Memory B cell (primary cell): Measurements from ENCODE around the gene CCDC190.

Experiments used
- ATAC-seq: fragments of 150-1000 bp; cut with Tn5 transposase; 2 replicates; pipeline ENCODE4 v1.10.0; 2021; ENCODE audit warnings: low read depth, mild to moderate bottlenecking, moderate library complexity
- DNase-seq, 2 donors: peaks; one replicate each; pipeline ENCODE4 v3.0.0; 2022; ENCODE audit warnings: low spot score in 2 of 2
- H3K27ac Mint-ChIP-seq: one replicate; pipeline ENCODE4 v1.8.0; 2022; ENCODE audit warnings: mild to moderate bottlenecking, moderate library complexity, mixed read lengths
- H3K27me3 Mint-ChIP-seq: one replicate; pipeline ENCODE4 v1.8.0; 2022; ENCODE audit warnings: mixed read lengths
- H3K36me3 Mint-ChIP-seq: one replicate; pipeline ENCODE4 v1.8.0; 2022; ENCODE audit warnings: mild to moderate bottlenecking, mixed read lengths
- H3K4me1 Mint-ChIP-seq: one replicate; pipeline ENCODE4 v1.8.0; 2022; ENCODE audit warnings: mixed read lengths
- H3K4me3 Mint-ChIP-seq: one replicate; pipeline ENCODE4 v1.8.0; 2022; ENCODE audit warnings: mild to moderate bottlenecking, moderate library complexity, mixed read lengths
- H3K9me3 Mint-ChIP-seq: one replicate; pipeline ENCODE4 v1.8.0; 2022; ENCODE audit warnings: mixed read lengths

Gene CCDC190, protein sequence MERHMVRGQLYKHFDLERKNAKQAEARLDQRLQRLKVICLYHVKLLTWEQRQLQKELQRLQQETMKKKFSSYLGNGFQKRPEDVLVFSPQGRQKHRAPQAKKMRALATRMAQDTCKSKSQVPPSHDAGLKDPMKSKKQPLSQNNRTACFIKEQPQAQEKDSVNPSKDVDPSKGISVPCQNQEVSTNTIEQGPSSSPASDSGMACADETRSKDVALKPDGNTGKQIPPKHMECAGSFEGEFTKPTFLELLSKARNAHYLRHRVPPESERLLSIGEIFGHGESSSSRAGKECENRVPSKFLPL

GRCh38 chr1:162861101-162861500 is at the start of gene CCDC190:
TSS of gene CCDC190 (minus strand) at chr1:162861175. CDS start at chr1:162859646, 1,529 bp downstream.
- no peak within 1 kb of the TSS for H3K27ac Mint-ChIP-seq
- H3K4me1 Mint-ChIP-seq: no peaks in the 10 kb centered on the region
- no peaks in the 10 kb centered on the region for H3K9me3 Mint-ChIP-seq
- no peaks in the 10 kb centered on the region for H3K36me3 Mint-ChIP-seq
- H3K27me3 Mint-ChIP-seq: peaks cover 4% of the 10 kb centered on the region
- H3K4me3 Mint-ChIP-seq: no peak within 1 kb of the TSS
- no peak for ATAC-seq
- no peak for DNase-seq

GRCh38 chr1:162910161-162910560 is 49.2 kb upstream of the CCDC190 start:
- H3K4me3 Mint-ChIP-seq: no peak overlapping the region
- H3K27ac Mint-ChIP-seq: no peak overlapping the region
- H3K27me3 Mint-ChIP-seq: no peaks in the 10 kb centered on the region
- H3K4me1 Mint-ChIP-seq: no peaks in the 10 kb centered on the region
- H3K9me3 Mint-ChIP-seq: peaks cover 3% of the 10 kb centered on the region
- ATAC-seq: no peak
- no peaks in the 10 kb centered on the region for H3K36me3 Mint-ChIP-seq
- DNase-seq: no peak

DNA sequence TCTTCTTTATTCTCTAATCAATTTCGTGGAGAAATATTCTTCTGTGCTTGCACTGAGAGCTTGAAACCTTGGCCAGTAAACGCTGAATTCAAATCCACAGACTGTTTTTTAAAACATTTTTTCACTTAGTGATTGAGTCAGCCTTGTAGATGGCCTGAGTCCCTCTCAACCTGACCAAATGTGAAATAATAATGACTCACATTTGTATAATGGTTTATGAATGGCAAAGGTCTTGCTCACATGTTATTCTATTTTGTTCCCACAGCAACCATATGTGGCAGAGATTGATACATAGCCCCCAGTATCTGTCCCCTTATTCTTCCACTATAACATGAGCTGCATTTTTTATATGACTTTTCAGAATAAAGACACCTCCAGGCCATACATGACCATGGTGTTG is 47.8 kb upstream of the CCDC190 start:
- Mint-ChIP-seq H3K27ac (no peak overlapping the region), H3K4me1 (no peaks in the 10 kb centered on the region), H3K4me3 (no peak overlapping the region), H3K27me3 (no peaks in the 10 kb centered on the region), H3K36me3 (no peaks in the 10 kb centered on the region), H3K9me3 (peaks cover 3% of the 10 kb centered on the region)
- no peak for DNase-seq
- no peak for ATAC-seq

DNA sequence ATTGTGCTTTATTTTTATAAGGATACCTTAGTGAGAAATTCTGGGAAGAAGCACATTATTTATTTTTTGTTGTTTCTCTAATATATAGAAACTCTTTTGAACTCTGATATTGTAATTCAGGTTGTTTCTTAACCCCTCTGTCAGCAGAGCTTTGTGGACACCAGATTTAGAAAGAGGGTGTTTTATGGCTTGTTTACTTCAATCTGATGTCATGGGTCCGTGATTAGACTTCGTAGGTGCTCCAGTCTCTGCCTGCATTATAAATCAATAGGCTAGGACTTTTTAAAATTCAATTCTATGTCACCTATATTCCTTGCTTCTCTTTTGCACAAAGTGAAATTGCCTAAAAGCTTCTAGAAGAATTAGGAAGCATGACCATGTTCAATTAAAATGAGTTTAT is 47.3 kb upstream of the CCDC190 start:
- H3K27me3 Mint-ChIP-seq: no peaks in the 10 kb centered on the region
- no peak for ATAC-seq
- H3K4me3 Mint-ChIP-seq: no peak overlapping the region
- H3K9me3 Mint-ChIP-seq: peaks cover 3% of the 10 kb centered on the region
- no peak overlapping the region for H3K27ac Mint-ChIP-seq
- no peaks in the 10 kb centered on the region for H3K4me1 Mint-ChIP-seq
- H3K36me3 Mint-ChIP-seq: no peaks in the 10 kb centered on the region
- no peak for DNase-seq

DNA sequence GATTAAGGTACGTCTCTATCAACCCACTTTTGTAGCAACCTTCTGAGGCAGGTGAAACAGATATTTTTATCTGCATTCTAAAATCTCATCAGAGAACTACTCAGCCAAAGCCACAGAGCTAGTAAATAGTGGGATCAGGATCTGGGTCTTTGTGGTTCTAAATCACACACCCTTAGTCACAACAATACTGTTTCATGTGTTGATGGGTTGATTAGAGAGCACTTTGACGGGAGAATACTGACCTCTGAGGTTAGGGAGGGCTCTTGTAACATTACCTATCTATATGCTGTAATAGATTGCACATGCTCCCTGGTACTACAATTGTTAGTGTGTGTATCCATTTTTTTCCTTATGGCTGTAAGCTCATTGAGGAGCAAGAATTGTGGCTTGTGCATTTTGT is 45.5 kb upstream of the CCDC190 start:
- no peaks in the 10 kb centered on the region for H3K4me1 Mint-ChIP-seq
- no peak overlapping the region for H3K27ac Mint-ChIP-seq
- no peaks in the 10 kb centered on the region for H3K27me3 Mint-ChIP-seq
- no peak overlapping the region for H3K4me3 Mint-ChIP-seq
- no peaks in the 10 kb centered on the region for H3K9me3 Mint-ChIP-seq
- DNase-seq: no peak
- ATAC-seq: no peak
- no peaks in the 10 kb centered on the region for H3K36me3 Mint-ChIP-seq

- no peaks in the 10 kb centered on the region for H3K36me3 Mint-ChIP-seq
- no peaks in the 10 kb centered on the region for H3K27me3 Mint-ChIP-seq
- ATAC-seq: no peak
- no peak for DNase-seq
- H3K4me1 Mint-ChIP-seq: no peaks in the 10 kb centered on the region
- no peak overlapping the region for H3K4me3 Mint-ChIP-seq
- no peaks in the 10 kb centered on the region for H3K9me3 Mint-ChIP-seq
- no peak overlapping the region for H3K27ac Mint-ChIP-seq
Observed at GRCh38 chr1:162905174-162906158, 44.5 kb upstream of the CCDC190 start.

- Mint-ChIP-seq H3K4me3 (no peak overlapping the region), H3K4me1 (no peaks in the 10 kb centered on the region), H3K27ac (no peak overlapping the region), H3K9me3 (no peaks in the 10 kb centered on the region), H3K36me3 (no peaks in the 10 kb centered on the region), H3K27me3 (peaks cover 1% of the 10 kb centered on the region)
- ATAC-seq (no peak), DNase-seq (no peak)
Observed at GRCh38 chr1:162904579-162904978, 43.6 kb upstream of the CCDC190 start.

DNA sequence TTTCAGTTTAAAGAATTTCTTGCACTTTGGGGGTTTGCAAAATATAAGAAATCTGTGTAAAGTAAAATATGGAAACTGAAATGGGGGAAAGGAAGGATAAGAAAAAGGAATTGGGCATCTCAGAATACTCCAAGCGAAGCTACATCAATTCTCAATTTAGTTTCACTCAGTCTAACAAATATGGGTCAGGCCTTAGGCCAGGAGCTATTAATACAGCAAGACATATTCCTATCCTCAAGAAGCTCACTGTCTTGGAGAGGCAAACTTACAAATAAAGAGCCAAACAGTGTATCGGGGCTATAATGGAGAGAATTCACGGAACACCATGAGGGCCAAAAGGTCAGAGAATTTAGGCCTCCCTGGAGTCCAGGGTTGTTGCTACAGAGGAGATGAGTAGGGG is 43.0 kb upstream of the CCDC190 start:
- no peaks in the 10 kb centered on the region for H3K36me3 Mint-ChIP-seq

GRCh38 chr1:162903246-162903645 is 42.3 kb upstream of the CCDC190 start:
- Mint-ChIP-seq H3K4me1 (no peaks in the 10 kb centered on the region), H3K27ac (no peak overlapping the region), H3K27me3 (peaks cover 1% of the 10 kb centered on the region), H3K4me3 (no peak overlapping the region), H3K36me3 (no peaks in the 10 kb centered on the region), H3K9me3 (no peaks in the 10 kb centered on the region)
- DNase-seq (no peak), ATAC-seq (no peak)

More for the DNA sequence above, 43.0 kb upstream of the CCDC190 start:
- Mint-ChIP-seq H3K4me3 (no peak overlapping the region), H3K27ac (no peak overlapping the region), H3K27me3 (peaks cover 1% of the 10 kb centered on the region), H3K4me1 (no peaks in the 10 kb centered on the region), H3K9me3 (no peaks in the 10 kb centered on the region)
- ATAC-seq: no peak
- DNase-seq: no peak

DNA sequence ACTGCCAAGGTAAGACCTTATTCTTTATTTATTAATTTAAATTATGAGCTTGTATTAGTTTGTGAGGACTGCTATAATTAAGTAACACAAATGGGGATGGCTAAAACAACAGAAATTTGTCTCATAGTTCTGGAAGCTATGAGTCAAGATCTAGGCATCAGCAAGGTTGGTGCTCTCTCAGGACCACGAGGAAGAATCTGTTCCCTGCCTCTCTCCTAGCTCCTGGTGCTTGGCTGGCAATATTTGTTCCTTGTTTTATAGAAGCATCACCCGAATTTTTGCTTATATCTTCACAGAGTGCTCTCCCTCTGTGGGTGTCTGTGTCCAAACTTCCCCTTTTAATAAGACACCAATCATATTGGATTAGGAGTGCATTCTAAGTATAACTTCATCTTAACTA is 41.4 kb upstream of the CCDC190 start:
- H3K36me3 Mint-ChIP-seq: no peaks in the 10 kb centered on the region
- ATAC-seq (no peak), DNase-seq (no peak)
- H3K4me1 Mint-ChIP-seq: no peaks in the 10 kb centered on the region
- H3K27me3 Mint-ChIP-seq: peaks cover 1% of the 10 kb centered on the region
- no peak overlapping the region for H3K27ac Mint-ChIP-seq
- no peak overlapping the region for H3K4me3 Mint-ChIP-seq
- no peaks in the 10 kb centered on the region for H3K9me3 Mint-ChIP-seq

- DNase-seq (no peak), ATAC-seq (no peak)
- H3K9me3 Mint-ChIP-seq: no peaks in the 10 kb centered on the region
- no peaks in the 10 kb centered on the region for H3K4me1 Mint-ChIP-seq
- H3K4me3 Mint-ChIP-seq: no peak overlapping the region
- H3K36me3 Mint-ChIP-seq: no peaks in the 10 kb centered on the region
- H3K27ac Mint-ChIP-seq: no peak overlapping the region
- peaks cover 1% of the 10 kb centered on the region for H3K27me3 Mint-ChIP-seq
Observed at GRCh38 chr1:162901243-162901642, 40.3 kb upstream of the CCDC190 start.

- Mint-ChIP-seq H3K27me3 (peaks cover 1% of the 10 kb centered on the region), H3K4me1 (no peaks in the 10 kb centered on the region), H3K4me3 (no peak overlapping the region), H3K27ac (no peak overlapping the region), H3K9me3 (no peaks in the 10 kb centered on the region), H3K36me3 (no peaks in the 10 kb centered on the region)
- DNase-seq (no peak), ATAC-seq (no peak)
Observed at GRCh38 chr1:162899422-162900146, 38.6 kb upstream of the CCDC190 start.

- H3K4me1 Mint-ChIP-seq: no peaks in the 10 kb centered on the region
- ATAC-seq: no peak
- DNase-seq: no peak
- no peaks in the 10 kb centered on the region for H3K27me3 Mint-ChIP-seq
- H3K9me3 Mint-ChIP-seq: no peaks in the 10 kb centered on the region
- no peak overlapping the region for H3K27ac Mint-ChIP-seq
- H3K36me3 Mint-ChIP-seq: no peaks in the 10 kb centered on the region
- H3K4me3 Mint-ChIP-seq: no peak overlapping the region
Observed at GRCh38 chr1:162893612-162893908, 32.6 kb upstream of the CCDC190 start.

DNA sequence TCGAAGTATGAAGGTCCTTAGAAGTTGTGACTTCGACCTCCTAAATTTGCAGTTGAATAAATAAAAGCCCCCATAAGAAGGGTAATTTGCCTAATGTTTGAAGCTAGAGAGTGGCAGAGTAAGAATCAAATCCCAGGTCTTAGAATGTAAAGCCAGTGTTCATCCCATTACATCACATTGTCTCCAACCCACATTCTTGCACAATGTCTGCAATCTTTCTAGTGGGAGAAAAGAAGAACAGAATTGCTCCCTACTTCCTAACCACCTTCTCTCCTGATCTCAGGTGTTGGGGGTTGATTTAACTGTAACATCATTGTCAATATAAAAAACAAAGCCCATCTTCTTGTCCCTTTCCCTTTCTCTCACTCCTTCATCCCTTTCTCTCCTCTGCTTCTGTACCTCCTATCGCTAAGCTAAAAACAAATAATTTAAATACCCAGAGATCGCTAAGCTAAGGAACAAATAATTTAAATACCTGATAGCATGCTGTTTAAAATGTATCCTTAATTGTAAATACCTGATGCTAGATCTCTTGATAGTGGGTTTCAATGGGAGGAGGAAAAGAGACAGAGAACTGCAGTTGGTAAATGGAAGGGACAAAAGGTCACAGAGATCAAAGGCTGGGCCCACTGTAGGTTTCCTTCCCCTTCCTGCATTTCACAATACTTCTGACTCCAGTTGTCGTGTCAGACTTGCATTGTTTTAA is 32.1 kb upstream of the CCDC190 start:
- Mint-ChIP-seq H3K9me3 (no peaks in the 10 kb centered on the region), H3K36me3 (no peaks in the 10 kb centered on the region), H3K27me3 (no peaks in the 10 kb centered on the region), H3K4me3 (no peak overlapping the region), H3K27ac (no peak overlapping the region), H3K4me1 (no peaks in the 10 kb centered on the region)
- DNase-seq: no peak
- no peak for ATAC-seq
